ENCODE data around the gene SLC43A3.

Gene SLC43A3

GRCh38 chr11:57357310-57357709 lies 69.6 kb downstream of the SLC43A3 start:
- DNase-seq (ENCODE audit: low read depth), result no peak

Measured in GM04504 (cell line).